Activated CD4-positive, alpha-beta T cell treated with anti-CD3 and anti-CD28 coated beads for 36 hours (primary cell): ENCODE results near the gene LBX1. TPM values are rescaled to one million over a fixed set of nuclear protein-coding genes. Genes with fewer than 3 reads are reported as not detected.
"Not testable (repeated sequence)": the region's sequence is repeated elsewhere in the genome, so short reads cannot be mapped to it uniquely, and the experiment has no call there.

ENCODE experiments used
- ATAC-seq: fragments of 200-7000 bp; cut with Tn5 transposase; one replicate; pipeline ENCODE4 v1.10.0; 2021; ENCODE audit warnings: mild to moderate bottlenecking, moderate library complexity
- CTCF ChIA-PET: fragments of 350-600 bp; sonication (Branson Sonifier 250); formaldehyde crosslinking; loops from one replicate; lab custom pipeline; 2021; ENCODE audit warnings: antibody characterized with exemption; lab: Charles Lee
- POLR2A ChIA-PET: fragments of 350-600 bp; sonication (Branson Sonifier 250); formaldehyde crosslinking; loops from one replicate; lab custom pipeline; 2021; ENCODE audit warnings: antibody characterized with exemption, inconsistent platforms; lab: Charles Lee
- DNase-seq: peaks from one replicate; pipeline ENCODE4 v3.0.0-alpha.2; 2020
- H3K27ac Mint-ChIP-seq: one replicate; pipeline ENCODE4 v1.8.0; 2021; ENCODE audit warnings: mixed read lengths
- H3K27me3 Mint-ChIP-seq: one replicate; pipeline ENCODE4 v1.8.0; 2021; ENCODE audit warnings: mixed read lengths
- H3K36me3 Mint-ChIP-seq: one replicate; pipeline ENCODE4 v1.8.0; 2021; ENCODE audit warnings: low read depth, mixed read lengths
- H3K4me1 Mint-ChIP-seq: one replicate; pipeline ENCODE4 v1.8.0; 2021; ENCODE audit warnings: mixed read lengths
- H3K4me3 Mint-ChIP-seq: one replicate; pipeline ENCODE4 v1.8.0; 2021; ENCODE audit warnings: mild to moderate bottlenecking, moderate library complexity, mixed read lengths
- H3K9me3 Mint-ChIP-seq: one replicate; pipeline ENCODE4 v1.8.0; 2021; ENCODE audit warnings: low read depth, mixed read lengths
- intact Hi-C, 2 experiments: fragments of 100-400 bp; cut with DNase I in 1 of 2; cut with micrococcal nuclease in 1 of 2; formaldehyde crosslinking; loops; one replicate each; pipeline versions ENCODE4 v1.14.2 to v1.15.1; 2022 to 2024; cut with DNase I, micrococcal nuclease
- total RNA-seq, 2 experiments: library from RNA; stranded (reverse); gene quantifications; one replicate each; pipeline ENCODE4 v1.2.3, GENCODE V29; 2021

The LBX1 gene
- total RNA-seq, 2 experiments from 2014 or later = not detected

- ChIA-PET CTCF (interaction anchor here (1.0 to 3.0 kb wide), 4 partner anchors 19 to 77 kb away, joined by 3 to 17 read pairs (median 4); no protein-coding TSS in a partner anchor), POLR2A (no interaction called here)
- ATAC-seq = no peak
- intact Hi-C loops = loop anchor here (1.0 to 2.0 kb wide), 3 partner anchors 9 to 84 kb away; no protein-coding TSS in a partner anchor
- Mint-ChIP-seq H3K9me3 (no peaks in the 10 kb centered on the region), H3K36me3 (no peaks in the 10 kb centered on the region), H3K4me3 (no peak overlapping the region), H3K4me1 (peaks cover 34% of the 10 kb centered on the region), H3K27me3 (peaks cover 83% of the 10 kb centered on the region), H3K27ac (no peak overlapping the region)
- no peak for DNase-seq
These were observed 10.7 kb downstream of the LBX1 start for GRCh38 chr10:101218351-101219138.

GRCh38 chr10:101217450-101218281, 11.6 kb downstream of the LBX1 start:
- ChIA-PET CTCF (interaction anchor here (0.6 to 5.0 kb wide), 7 partner anchors 9 to 1498 kb away, joined by 3 to 47 read pairs (median 6); no protein-coding TSS in a partner anchor), POLR2A (no interaction called here)
- no peaks in the 10 kb centered on the region for H3K36me3 Mint-ChIP-seq
- DNase-seq = peak; percentile 56
- no peak for ATAC-seq
- H3K4me1 Mint-ChIP-seq = peaks cover 31% of the 10 kb centered on the region
- no peaks in the 10 kb centered on the region for H3K9me3 Mint-ChIP-seq
- no peak overlapping the region for H3K27ac Mint-ChIP-seq
- peaks cover 79% of the 10 kb centered on the region for H3K27me3 Mint-ChIP-seq
- intact Hi-C loops = loop anchor here (1.0 to 2.0 kb wide), 3 partner anchors 10 to 83 kb away; no protein-coding TSS in a partner anchor
- peak overlapping the region; percentile 17 for H3K4me3 Mint-ChIP-seq

- H3K9me3 Mint-ChIP-seq = no peaks in the 10 kb centered on the region
- H3K4me3 Mint-ChIP-seq = peak overlapping the region; percentile 17
- no peaks in the 10 kb centered on the region for H3K36me3 Mint-ChIP-seq
- peaks cover 80% of the 10 kb centered on the region for H3K27me3 Mint-ChIP-seq
- H3K27ac Mint-ChIP-seq = no peak overlapping the region
- H3K4me1 Mint-ChIP-seq = peaks cover 31% of the 10 kb centered on the region
- ATAC-seq = no peak
- intact Hi-C loops = loop anchor here in 1 of 2 experiments (2.0 kb wide), 1 partner anchor 82 kb away; no protein-coding TSS in a partner anchor
- no peak for DNase-seq
- CTCF ChIA-PET = interaction anchor here (0.8 to 5.0 kb wide), 3 partner anchors 10 to 225 kb away, joined by 3 to 47 read pairs (median 27); no protein-coding TSS in a partner anchor
- POLR2A ChIA-PET = no interaction called here
These were observed 12.2 kb downstream of the LBX1 start for GRCh38 chr10:101217044-101217425.

GRCh38 chr10:101216207-101217043, 12.8 kb downstream of the LBX1 start:
- H3K9me3 Mint-ChIP-seq = no peaks in the 10 kb centered on the region
- ATAC-seq = no peak
- no peak for DNase-seq
- H3K27me3 Mint-ChIP-seq = peaks cover 76% of the 10 kb centered on the region
- no peak overlapping the region for H3K27ac Mint-ChIP-seq
- ChIA-PET POLR2A (no interaction called here), CTCF (interaction anchor here (0.8 to 5.0 kb wide), 9 partner anchors 7 to 225 kb away, joined by 3 to 69 read pairs (median 15); no protein-coding TSS in a partner anchor)
- intact Hi-C loops = loop anchor here in 1 of 2 experiments (2.0 kb wide), 1 partner anchor 82 kb away; no protein-coding TSS in a partner anchor
- H3K36me3 Mint-ChIP-seq = no peaks in the 10 kb centered on the region
- peaks cover 28% of the 10 kb centered on the region for H3K4me1 Mint-ChIP-seq
- peak overlapping the region; percentile 59 for H3K4me3 Mint-ChIP-seq

GRCh38 chr10:101215397-101216206, 13.7 kb downstream of the LBX1 start:
- H3K27ac Mint-ChIP-seq = no peak overlapping the region
- intact Hi-C loops = loop anchor here (1.0 to 2.0 kb wide), 4 partner anchors 21 to 227 kb away; no protein-coding TSS in a partner anchor
- H3K4me3 Mint-ChIP-seq = no peak overlapping the region

GRCh38 chr10:101214446-101215396, 14.5 kb downstream of the LBX1 start:
- POLR2A ChIA-PET = no interaction called here
- Mint-ChIP-seq H3K4me3 (peak overlapping the region; percentile 68), H3K36me3 (no peaks in the 10 kb centered on the region), H3K27ac (no peak overlapping the region), H3K27me3 (peaks cover 69% of the 10 kb centered on the region), H3K9me3 (no peaks in the 10 kb centered on the region), H3K4me1 (peaks cover 28% of the 10 kb centered on the region)
- intact Hi-C loops = loop anchor here (1.0 to 5.0 kb wide), 12 partner anchors 22 to 565 kb away; partner anchors contain the start of genes DPCD (in 1 of the 2) and POLL (in 1 of the 2)
- CTCF ChIA-PET = interaction anchor here (0.6 to 5.0 kb wide), 61 partner anchors 8 to 797 kb away, joined by 3 to 69 read pairs (median 4); partner anchors contain the start of genes KAZALD1 and LBX1
- ATAC-seq = peak; percentile 84
- DNase-seq = peak; percentile 89

More at GRCh38 chr10:101215397-101216206, 13.7 kb downstream of the LBX1 start:
- no peak for DNase-seq
- H3K36me3 Mint-ChIP-seq = no peaks in the 10 kb centered on the region
- ChIA-PET CTCF (interaction anchor here (0.6 to 5.0 kb wide), 24 partner anchors 8 to 569 kb away, joined by 3 to 69 read pairs (median 7); partner anchors contain the start of gene KAZALD1), POLR2A (no interaction called here)
- peaks cover 71% of the 10 kb centered on the region for H3K27me3 Mint-ChIP-seq
- no peaks in the 10 kb centered on the region for H3K9me3 Mint-ChIP-seq
- no peak for ATAC-seq
- peaks cover 28% of the 10 kb centered on the region for H3K4me1 Mint-ChIP-seq

- POLR2A ChIA-PET = no interaction called here
- Mint-ChIP-seq H3K27ac (no peak overlapping the region), H3K4me1 (no peaks in the 10 kb centered on the region), H3K27me3 (peaks cover 36% of the 10 kb centered on the region), H3K36me3 (no peaks in the 10 kb centered on the region), H3K4me3 (no peak overlapping the region), H3K9me3 (no peaks in the 10 kb centered on the region)
- no peak for ATAC-seq
- intact Hi-C loops = no loop called here
- no peak for DNase-seq
- CTCF ChIA-PET = interaction anchor here (0.6 to 1.2 kb wide), 4 partner anchors 31 to 1421 kb away, joined by 3 to 6 read pairs (median 4); no protein-coding TSS in a partner anchor
These were observed 20.7 kb downstream of the LBX1 start for GRCh38 chr10:101208543-101208942.

- ChIA-PET CTCF (interaction anchor here (1.0 to 1.1 kb wide), 3 partner anchors 45 to 146 kb away, joined by 3 to 4 read pairs (median 4); no protein-coding TSS in a partner anchor), POLR2A (no interaction called here)
- Mint-ChIP-seq H3K27me3 (peaks cover 30% of the 10 kb centered on the region), H3K9me3 (no peaks in the 10 kb centered on the region), H3K36me3 (no peaks in the 10 kb centered on the region), H3K4me3 (no peak overlapping the region), H3K27ac (no peak overlapping the region), H3K4me1 (no peaks in the 10 kb centered on the region)
- no peak for ATAC-seq
- intact Hi-C loops = no loop called here
- no peak for DNase-seq
These were observed 22.2 kb downstream of the LBX1 start for GRCh38 chr10:101207026-101207425.

GRCh38 chr10:101202667-101203066, 26.6 kb downstream of the LBX1 start:
- H3K27me3 Mint-ChIP-seq = peaks cover 12% of the 10 kb centered on the region
- H3K9me3 Mint-ChIP-seq, H3K4me3 Mint-ChIP-seq, POLR2A ChIA-PET, H3K4me1 Mint-ChIP-seq, H3K36me3 Mint-ChIP-seq, ATAC-seq, DNase-seq, intact Hi-C loops, H3K27ac Mint-ChIP-seq: not testable (repeated sequence)
- CTCF ChIA-PET = interaction anchor here (1.2 kb wide), 1 partner anchor 11 kb away, joined by 3 read pairs; no protein-coding TSS in a partner anchor
